Measurements from ENCODE around the gene ASXL1.

ASXL1 gene

DNA sequence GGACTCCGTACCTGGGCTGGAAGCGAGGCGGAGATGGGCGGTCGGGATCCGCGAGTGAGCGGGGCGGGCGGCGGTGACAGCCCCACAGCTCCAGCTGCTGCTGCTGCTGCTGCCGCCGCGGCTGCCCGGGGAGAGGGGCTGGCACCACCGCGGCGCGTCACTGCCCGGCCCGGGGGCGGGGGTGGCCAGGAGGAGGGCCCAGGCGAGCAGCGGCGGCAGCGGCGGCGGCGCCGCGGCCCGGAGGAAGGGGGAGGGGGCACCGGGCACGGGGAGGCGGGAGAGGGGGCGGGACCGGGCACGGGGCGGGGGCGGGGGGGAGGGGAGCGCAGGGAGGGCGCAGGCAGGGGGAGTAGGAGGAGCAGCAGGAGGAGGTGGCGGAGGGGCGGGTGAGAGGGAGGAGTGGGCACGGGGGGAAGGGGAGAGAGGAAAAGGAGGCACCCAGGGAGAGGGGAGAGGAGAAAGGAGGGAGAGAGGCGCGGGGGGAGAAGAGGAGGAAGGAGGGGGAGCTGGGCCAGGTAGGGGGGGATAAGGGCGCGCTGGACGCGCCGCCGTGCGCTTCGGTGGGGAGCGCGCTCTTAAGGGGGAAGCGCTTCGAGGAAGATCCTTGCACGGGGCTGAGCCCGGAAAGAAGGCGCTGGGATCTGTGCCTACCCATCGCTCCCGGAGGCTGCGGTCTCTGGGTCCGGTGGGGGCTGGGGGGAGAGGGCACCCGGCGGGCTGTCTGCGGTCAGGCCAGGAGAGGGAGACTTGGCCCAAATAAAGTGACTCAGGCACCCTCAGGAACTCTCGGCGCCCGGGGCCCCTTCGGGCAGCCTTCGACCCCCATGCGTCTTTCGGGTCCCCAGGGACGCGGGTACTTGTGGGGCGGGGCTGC is 125.5 kb downstream of the ASXL1 start:
- DNase-seq (ENCODE audit: insufficient read length) (peak; percentile 44), FAIRE-seq (no peak)
- TF ChIP-seq TAF1 (IDR thresholded peaks at IDR 0.05; ENCODE audit: borderline replicate concordance, low read depth, low read length) (no peak), POLR2A (IDR thresholded peaks at IDR 0.05; ENCODE audit: low read depth, low read length) (no peak), POLR2AphosphoS5 (IDR thresholded peaks at IDR 0.05; ENCODE audit: low read depth, low read length) (no peak)

DNA sequence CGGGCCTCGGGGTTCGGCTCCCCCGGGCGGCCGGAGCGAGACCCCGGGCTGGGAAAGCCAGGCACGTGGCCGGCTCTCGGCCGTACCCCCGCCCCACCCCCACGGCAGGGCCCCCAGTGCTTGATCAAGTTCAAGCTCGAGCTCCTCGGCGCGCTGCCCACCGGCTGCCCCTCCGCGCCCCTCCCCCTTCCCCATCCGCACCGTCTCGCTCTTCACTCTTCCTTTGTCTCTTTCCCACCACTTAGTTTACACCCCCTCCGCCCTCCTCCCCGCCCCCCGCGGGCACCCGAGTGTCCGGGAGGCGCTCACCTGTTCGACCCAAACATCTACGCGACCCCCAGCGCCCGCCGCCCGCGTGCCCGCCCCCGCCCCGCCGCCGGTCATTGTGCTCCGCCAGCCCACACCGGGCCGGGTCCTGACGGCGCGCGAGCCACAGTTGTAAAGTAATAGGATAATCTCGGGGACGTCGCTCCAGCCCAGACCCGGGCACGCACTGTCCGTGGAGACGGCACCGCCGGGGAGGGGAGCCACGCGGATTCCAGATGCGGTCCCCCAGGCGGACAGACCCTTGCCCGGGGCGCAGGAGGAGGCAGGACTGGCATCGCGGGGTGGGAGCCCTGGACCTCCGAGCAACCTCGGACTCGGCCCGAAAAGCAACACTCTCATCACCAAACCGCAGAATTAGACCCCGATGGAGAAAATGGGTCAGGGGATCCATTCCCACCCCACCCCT is 126.3 kb downstream of the ASXL1 start:
- TF ChIP-seq TAF1 (IDR thresholded peaks at IDR 0.05; ENCODE audit: borderline replicate concordance, low read depth, low read length) (no peak), POLR2AphosphoS5 (IDR thresholded peaks at IDR 0.05; ENCODE audit: low read depth, low read length) (no peak), POLR2A (IDR thresholded peaks at IDR 0.05; ENCODE audit: low read depth, low read length) (no peak)
- DNase-seq (ENCODE audit: insufficient read length) (peak; percentile 32), FAIRE-seq (no peak)

- TF ChIP-seq POLR2A (IDR thresholded peaks at IDR 0.05; ENCODE audit: low read depth, low read length) (no peak), TAF1 (IDR thresholded peaks at IDR 0.05; ENCODE audit: borderline replicate concordance, low read depth, low read length) (no peak), POLR2AphosphoS5 (IDR thresholded peaks at IDR 0.05; ENCODE audit: low read depth, low read length) (no peak)
- DNase-seq (ENCODE audit: insufficient read length) (no peak), FAIRE-seq (peak; percentile 85)
These were observed 127.0 kb downstream of the ASXL1 start for GRCh38 chr20:32484958-32485769.

- FAIRE-seq (no peak), DNase-seq (ENCODE audit: insufficient read length) (no peak)
- no peak for TF ChIP-seq POLR2AphosphoS5 (IDR thresholded peaks at IDR 0.05; ENCODE audit: low read depth, low read length)
- no peak for TF ChIP-seq TAF1 (IDR thresholded peaks at IDR 0.05; ENCODE audit: borderline replicate concordance, low read depth, low read length)
- TF ChIP-seq POLR2A (IDR thresholded peaks at IDR 0.05; ENCODE audit: low read depth, low read length): no peak
These were observed 127.8 kb downstream of the ASXL1 start for GRCh38 chr20:32485770-32486478.

DNA sequence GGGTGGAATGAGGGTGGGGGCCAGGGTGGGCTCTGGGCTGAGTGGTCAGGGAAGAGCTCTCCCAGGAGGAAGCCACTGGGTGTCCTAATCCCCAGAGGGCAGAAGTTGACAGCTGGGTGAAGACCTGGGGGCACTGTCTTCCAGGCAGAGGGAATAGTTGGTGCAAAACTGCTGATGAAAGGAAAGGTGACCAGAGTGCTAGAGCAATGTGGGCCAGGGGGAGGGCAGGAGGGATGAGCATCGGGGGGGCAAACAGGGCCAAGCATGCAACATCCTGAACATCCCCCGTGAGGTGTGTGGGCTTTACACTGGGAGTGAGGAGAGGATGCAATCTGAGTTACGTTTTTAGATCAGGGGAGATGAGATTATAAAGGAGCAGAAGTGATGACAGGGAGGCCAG is 129.2 kb downstream of the ASXL1 start:
- DNase-seq (ENCODE audit: insufficient read length) (no peak), FAIRE-seq (no peak)
- TF ChIP-seq POLR2AphosphoS5 (IDR thresholded peaks at IDR 0.05; ENCODE audit: low read depth, low read length) (no peak), POLR2A (IDR thresholded peaks at IDR 0.05; ENCODE audit: low read depth, low read length) (no peak), TAF1 (IDR thresholded peaks at IDR 0.05; ENCODE audit: borderline replicate concordance, low read depth, low read length) (no peak)

DNA sequence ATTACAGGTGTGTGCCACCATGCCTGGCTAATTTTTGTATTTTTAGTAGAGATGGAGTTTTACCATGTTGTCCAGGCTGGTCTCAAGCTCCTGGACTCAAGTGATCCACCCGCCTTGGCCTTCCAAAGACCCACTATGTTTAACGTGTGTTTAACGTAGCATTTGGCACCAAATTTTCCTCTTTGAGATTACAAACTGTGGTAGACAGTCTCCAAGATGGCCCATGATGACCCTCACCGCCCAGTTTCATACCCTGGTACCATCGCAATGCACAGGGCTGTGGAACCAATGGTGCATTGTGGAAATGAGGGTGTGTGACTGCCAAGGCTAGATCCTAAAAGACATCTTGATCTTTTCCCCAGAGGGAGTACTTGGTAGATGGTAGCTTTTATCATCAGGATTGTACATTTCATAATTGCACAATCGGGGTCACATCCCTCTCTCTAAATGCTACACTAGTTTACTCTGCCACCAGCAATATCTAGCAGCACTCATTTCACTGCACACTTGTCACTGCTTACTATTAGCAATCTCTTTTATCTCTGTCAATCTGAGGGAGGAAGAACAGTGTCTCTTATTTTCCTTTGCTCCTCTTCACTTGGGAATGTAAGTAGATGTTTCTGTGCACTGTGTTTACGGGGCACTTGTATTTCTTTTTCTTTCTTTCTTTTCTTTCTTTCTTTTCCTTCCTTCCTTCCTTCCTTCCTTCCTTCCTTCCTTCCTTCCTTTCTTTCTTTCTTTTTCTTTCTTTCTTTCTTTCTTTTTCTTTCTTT is 130.1 kb downstream of the ASXL1 start:
- FAIRE-seq: no peak
- DNase-seq (ENCODE audit: insufficient read length): no peak
- TF ChIP-seq TAF1 (IDR thresholded peaks at IDR 0.05; ENCODE audit: borderline replicate concordance, low read depth, low read length) (no peak), POLR2AphosphoS5 (IDR thresholded peaks at IDR 0.05; ENCODE audit: low read depth, low read length) (no peak), POLR2A (IDR thresholded peaks at IDR 0.05; ENCODE audit: low read depth, low read length) (no peak)
